PC-3 (cell line): Measurements from ENCODE around the gene CDH4. TPM values are rescaled to one million over a fixed set of nuclear protein-coding genes. Genes with fewer than 3 reads are reported as not detected.

ENCODE experiments used
- ATAC-seq: fragments of 200-7000 bp; cut with Tn5 transposase; 2 replicates; pipeline ENCODE4 v1.9.1; 2020; ENCODE audit warnings: mild to moderate bottlenecking, moderate library complexity
- BruUV-seq: library from RNA; stranded (reverse); fragments of 400-500 nt; replicated peaks from 2 replicates; lab custom pipeline; 2021; lab: Mats Ljungman, UMichigan
- CTCF ChIA-PET: fragments of 300-600 bp; sonication (Branson Sonifier 250); formaldehyde crosslinking; loops from one replicate; lab custom pipeline; 2022; ENCODE audit warnings: antibody characterized with exemption; lab: Charles Lee
- POLR2A ChIA-PET: fragments of 300-600 bp; sonication (Branson Sonifier 250); formaldehyde crosslinking; loops from one replicate; lab custom pipeline; 2022; ENCODE audit warnings: antibody characterized with exemption; ENCODE audit not compliant: unreplicated experiment; lab: Charles Lee
- DNase-seq: peaks from one replicate; pipeline ENCODE4 v3.0.0-alpha.2; 2015
- H2AFZ ChIP-seq: fragments of 300-600 bp; sonication (generic); 2 replicates; pipeline ENCODE4 v1.6.0; 2016; ENCODE audit warnings: antibody characterized with exemption, low read length
- H3F3A ChIP-seq: fragments of 300-600 bp; sonication (generic); one replicate; pipeline ENCODE4 v1.6.0; 2017; ENCODE audit warnings: antibody characterized with exemption, low read length, control low read depth, mild to moderate bottlenecking; ENCODE audit not compliant: unreplicated experiment
- H3K27ac ChIP-seq: fragments of 300-600 bp; sonication (generic); 2 replicates; pipeline ENCODE4 v1.5.1; 2016; ENCODE audit warnings: mild to moderate bottlenecking, low read length
- H3K27me3 ChIP-seq: fragments of 300-600 bp; sonication (generic); 2 replicates; pipeline ENCODE4 v1.6.1; 2016; ENCODE audit warnings: low read length, mixed read lengths
- H3K36me3 ChIP-seq: fragments of 300-600 bp; sonication (generic); 2 replicates; pipeline ENCODE4 v1.6.1; 2016; ENCODE audit warnings: low read depth, mixed run types, low read length, mixed read lengths
- H3K4me1 ChIP-seq: fragments of 300-600 bp; sonication (generic); 2 replicates; pipeline ENCODE4 v1.5.1; 2016; ENCODE audit warnings: low read length; ENCODE audit not compliant: insufficient read depth
- H3K4me2 ChIP-seq: fragments of 300-600 bp; sonication (generic); 2 replicates; pipeline ENCODE4 v1.6.0; 2016; ENCODE audit warnings: low read length
- H3K4me3 ChIP-seq: fragments of 300-600 bp; sonication (generic); 2 replicates; pipeline ENCODE4 v1.5.1; 2016; ENCODE audit warnings: mild to moderate bottlenecking, low read length, mixed read lengths
- H3K79me2 ChIP-seq: fragments of 300-600 bp; sonication (generic); 2 replicates; pipeline ENCODE4 v1.6.1; 2017; ENCODE audit warnings: low read length, mixed read lengths
- H3K9ac ChIP-seq: fragments of 300-600 bp; sonication (generic); 2 replicates; pipeline ENCODE4 v1.6.0; 2016; ENCODE audit warnings: mild to moderate bottlenecking, low read length
- H3K9me2 ChIP-seq: fragments of 300-600 bp; sonication (generic); replicated peaks from 2 replicates; pipeline ENCODE4 v1.6.1; 2016; ENCODE audit warnings: mixed run types, low read length, mixed read lengths
- H3K9me3 ChIP-seq: fragments of 300-600 bp; sonication (generic); 2 replicates; pipeline ENCODE4 v1.6.1; 2016; ENCODE audit warnings: low read length, mixed read lengths
- H4K20me1 ChIP-seq: fragments of 300-600 bp; sonication (generic); 2 replicates; pipeline ENCODE4 v1.6.1; 2016; ENCODE audit warnings: low read length, mixed read lengths
- EZH2 ChIP-seq: fragments of 300-600 bp; sonication (generic); IDR thresholded peaks from one replicate; pipeline ENCODE4 v1.6.1; 2017; ENCODE audit warnings: antibody characterized with exemption, mild to moderate bottlenecking, low read length; ENCODE audit not compliant: unreplicated experiment
- EZH2phosphoT487 ChIP-seq: fragments of 300-600 bp; sonication (generic); IDR thresholded peaks from 2 replicates; pipeline ENCODE4 v1.6.1; 2018; ENCODE audit warnings: mild to moderate bottlenecking, antibody characterized with exemption, low read length, borderline replicate concordance
- intact Hi-C: fragments of 100-400 bp; cut with micrococcal nuclease; formaldehyde crosslinking; loops from 2 replicates; pipeline ENCODE4 v1.9.0; 2023
- total RNA-seq: library from RNA; depleted of rRNA; stranded (reverse); fragments of >200 nt; gene quantifications from 2 replicates; pipeline ENCODE4 v1.2.3, GENCODE V29; 2014
- TF ChIP-seq, protein P1 (sequence below): fragments of 300-600 bp; sonication (generic); conservative IDR thresholded peaks from 2 replicates; pipeline ENCODE4 v1.5.1; 2017; ENCODE audit warnings: antibody characterized with exemption, low read depth, mild to moderate bottlenecking, low read length

CDH4 gene
- total RNA-seq, 1 experiment from 2014 or later, result not detected

DNA sequence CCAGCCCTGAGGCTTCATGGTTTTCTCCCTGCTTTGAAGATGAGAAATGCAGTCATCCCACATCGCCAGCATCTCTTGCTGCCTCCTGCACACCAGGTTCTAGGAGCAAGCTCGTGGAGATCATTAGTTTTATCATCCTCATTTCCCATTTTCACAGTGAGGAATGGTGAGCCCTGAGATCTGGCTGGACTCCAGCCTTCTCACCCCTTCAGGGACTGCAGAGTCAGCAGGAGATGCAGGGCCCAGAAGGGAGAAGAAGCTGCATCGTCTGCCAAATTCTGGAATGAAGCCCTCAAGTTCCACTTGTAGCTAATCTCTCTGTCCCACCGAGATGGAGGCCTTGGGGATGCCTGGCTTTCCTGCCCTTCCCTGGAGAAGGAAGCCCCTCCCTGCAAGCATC is 596.8 kb downstream of the CDH4 start:
- Histone ChIP-seq H3K27ac (no peak overlapping the region), H3F3A (no peaks in the 10 kb centered on the region), H3K4me3 (no peak overlapping the region), H3K4me1 (no peaks in the 10 kb centered on the region), H3K27me3 (peaks cover 92% of the 10 kb centered on the region), H3K36me3 (no peaks in the 10 kb centered on the region), H3K4me2 (no peak overlapping the region), H3K9me2 (no peaks in the 10 kb centered on the region), H3K79me2 (no peaks in the 10 kb centered on the region), H4K20me1 (no peaks in the 10 kb centered on the region), H3K9me3 (no peaks in the 10 kb centered on the region), H2AFZ (no peak overlapping the region), H3K9ac (no peak overlapping the region)
- no TSS peak for BruUV-seq
- intact Hi-C loops, result no loop called here
- ATAC-seq, result no peak
- no peak for TF ChIP-seq EZH2
- TF ChIP-seq, protein P1, sequence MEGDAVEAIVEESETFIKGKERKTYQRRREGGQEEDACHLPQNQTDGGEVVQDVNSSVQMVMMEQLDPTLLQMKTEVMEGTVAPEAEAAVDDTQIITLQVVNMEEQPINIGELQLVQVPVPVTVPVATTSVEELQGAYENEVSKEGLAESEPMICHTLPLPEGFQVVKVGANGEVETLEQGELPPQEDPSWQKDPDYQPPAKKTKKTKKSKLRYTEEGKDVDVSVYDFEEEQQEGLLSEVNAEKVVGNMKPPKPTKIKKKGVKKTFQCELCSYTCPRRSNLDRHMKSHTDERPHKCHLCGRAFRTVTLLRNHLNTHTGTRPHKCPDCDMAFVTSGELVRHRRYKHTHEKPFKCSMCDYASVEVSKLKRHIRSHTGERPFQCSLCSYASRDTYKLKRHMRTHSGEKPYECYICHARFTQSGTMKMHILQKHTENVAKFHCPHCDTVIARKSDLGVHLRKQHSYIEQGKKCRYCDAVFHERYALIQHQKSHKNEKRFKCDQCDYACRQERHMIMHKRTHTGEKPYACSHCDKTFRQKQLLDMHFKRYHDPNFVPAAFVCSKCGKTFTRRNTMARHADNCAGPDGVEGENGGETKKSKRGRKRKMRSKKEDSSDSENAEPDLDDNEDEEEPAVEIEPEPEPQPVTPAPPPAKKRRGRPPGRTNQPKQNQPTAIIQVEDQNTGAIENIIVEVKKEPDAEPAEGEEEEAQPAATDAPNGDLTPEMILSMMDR, result no peak
- no peak for TF ChIP-seq EZH2phosphoT487
- ChIA-PET CTCF (no interaction called here), POLR2A (no interaction called here)
- no peak for DNase-seq

DNA sequence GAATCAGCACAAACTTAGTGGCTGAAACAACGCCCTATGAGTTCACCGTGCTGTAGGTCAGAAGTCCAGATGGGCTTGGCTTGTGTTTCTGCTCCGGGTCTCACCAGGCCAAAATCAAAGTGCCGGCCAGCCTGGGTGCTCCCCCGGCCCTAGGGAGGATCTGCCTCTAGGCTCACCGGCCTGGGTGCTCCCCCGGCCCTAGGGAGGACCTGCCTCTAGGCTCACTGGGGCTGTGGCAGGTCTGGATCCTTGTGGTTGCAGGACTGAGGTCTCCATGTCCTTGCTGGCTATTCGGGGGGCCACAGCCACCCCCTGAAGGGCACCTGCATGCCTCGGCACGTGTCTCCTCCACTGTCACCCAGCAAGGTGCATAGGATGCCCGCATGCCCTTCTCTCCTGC is 597.3 kb downstream of the CDH4 start:
- Histone ChIP-seq H3K4me3 (no peak overlapping the region), H4K20me1 (no peaks in the 10 kb centered on the region), H2AFZ (no peak overlapping the region), H3K4me2 (no peak overlapping the region), H3K79me2 (no peaks in the 10 kb centered on the region), H3K9me3 (no peaks in the 10 kb centered on the region), H3K9ac (no peak overlapping the region), H3K27me3 (peaks cover 87% of the 10 kb centered on the region), H3K9me2 (no peaks in the 10 kb centered on the region), H3K27ac (no peak overlapping the region), H3K4me1 (no peaks in the 10 kb centered on the region), H3F3A (no peaks in the 10 kb centered on the region), H3K36me3 (no peaks in the 10 kb centered on the region)
- intact Hi-C loops, result no loop called here
- ATAC-seq, result no peak
- no TSS peak for BruUV-seq
- no peak for DNase-seq
- POLR2A ChIA-PET, result no interaction called here
- TF ChIP-seq, protein P1, result no peak
- TF ChIP-seq EZH2phosphoT487, result no peak
- no peak for TF ChIP-seq EZH2
- CTCF ChIA-PET, result no interaction called here

DNA sequence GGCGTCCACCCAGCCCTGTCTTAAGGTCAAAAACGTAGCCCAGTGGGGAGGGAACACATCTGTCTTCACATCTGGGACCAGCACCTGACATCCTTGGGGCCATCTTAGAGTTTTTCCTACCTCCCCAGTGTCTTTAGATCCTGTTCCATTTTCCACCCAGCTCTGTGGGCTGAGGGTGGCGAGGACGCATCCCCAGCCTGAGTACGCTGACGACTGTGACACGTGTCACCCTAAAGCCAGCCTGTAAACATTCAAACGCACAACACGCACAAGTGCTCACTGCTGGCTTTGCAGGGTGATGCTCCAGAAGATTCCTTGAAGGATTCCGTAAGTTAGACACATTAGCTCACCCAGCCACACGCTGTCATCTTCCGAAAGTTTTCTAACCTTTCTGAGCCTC is 597.8 kb downstream of the CDH4 start:
- no peaks in the 10 kb centered on the region for H3K36me3 ChIP-seq
- no peak overlapping the region for H3K27ac ChIP-seq
- no TSS peak for BruUV-seq
- no peaks in the 10 kb centered on the region for H3K9me3 ChIP-seq
- no peak overlapping the region for H3K4me2 ChIP-seq
- H3K4me3 ChIP-seq, result no peak overlapping the region
- ChIA-PET POLR2A (no interaction called here), CTCF (no interaction called here)
- ATAC-seq (no peak), DNase-seq (no peak)
- no peaks in the 10 kb centered on the region for H3F3A ChIP-seq
- H3K79me2 ChIP-seq, result no peaks in the 10 kb centered on the region
- H3K4me1 ChIP-seq, result no peaks in the 10 kb centered on the region
- H4K20me1 ChIP-seq, result no peaks in the 10 kb centered on the region
- H3K9ac ChIP-seq, result no peak overlapping the region
- no peaks in the 10 kb centered on the region for H3K9me2 ChIP-seq
- intact Hi-C loops, result no loop called here
- H3K27me3 ChIP-seq, result peaks cover 83% of the 10 kb centered on the region
- no peak overlapping the region for H2AFZ ChIP-seq
- TF ChIP-seq EZH2 (no peak), EZH2phosphoT487 (no peak)
- TF ChIP-seq, protein P1, result no peak
